Cardiac muscle cell (in vitro differentiated cells and primary cell): ENCODE data around the gene NRP1. TPM values are rescaled to one million over a fixed set of nuclear protein-coding genes. Genes with fewer than 3 reads are reported as not detected.
A peak's percentile ranks its signal among the peaks of the same experiment; 100 is the strongest.

Source experiments
- DNase-seq, 2 donors: peaks; one replicate each; pipeline versions ENCODE4 v3.0.0 to v3.0.0-alpha.2; 2010 to 2017; ENCODE audit warnings: low read depth in 1 of 2, low spot score in 1 of 2
- H3K27ac ChIP-seq: fragments of 200-600 bp; sonication (generic); 2 replicates; pipeline ENCODE4 v1.5.1; 2016
- H3K27me3 ChIP-seq: fragments of 200-600 bp; sonication (generic); 2 replicates; pipeline ENCODE4 v1.6.0; 2016; ENCODE audit warnings: control low read depth
- H3K36me3 ChIP-seq: fragments of 200-600 bp; sonication (generic); 2 replicates; pipeline ENCODE4 v1.5.1; 2016; ENCODE audit warnings: control low read depth
- H3K4me1 ChIP-seq: fragments of 200-600 bp; sonication (generic); 2 replicates; pipeline ENCODE4 v1.8.1; 2017; ENCODE audit warnings: low read depth, mild to moderate bottlenecking, mixed run types
- H3K4me3 ChIP-seq: fragments of 200-600 bp; sonication (generic); 2 replicates; pipeline ENCODE4 v1.5.1; 2016; ENCODE audit warnings: mild to moderate bottlenecking
- H3K9me3 ChIP-seq: fragments of 200-600 bp; sonication (generic); 2 replicates; pipeline ENCODE4 v1.5.1; 2017; ENCODE audit warnings: low read depth, mild to moderate bottlenecking, control low read depth
- polyA plus RNA-seq: library from polyadenylated mRNA; unstranded; fragments of >200 nt; fragmentation: Nextera tagmentation; extraction: Ambion mirVana; gene quantifications from 2 replicates; pipeline ENCODE4 v1.2.1, GENCODE V29; 2016
- total RNA-seq: library from RNA; depleted of rRNA; stranded (reverse); fragments of >200 nt; gene quantifications from 2 replicates; pipeline ENCODE4 v1.2.3, GENCODE V29; 2016
- TF ChIP-seq, protein P1 (sequence below): IDR thresholded peaks from 2 replicates; pipeline ENCODE4 v1.5.1; 2012; ENCODE audit warnings: low read depth, mild to moderate bottlenecking, low read length

The NRP1 gene
- total and polyA plus RNA-seq, 2 experiments from 2014 or later, result 145 to 327 TPM

GRCh38 chr10:33307835-33308234, 26.6 kb downstream of the NRP1 start:
- no peak overlapping the region for H3K27ac ChIP-seq
- H3K36me3 ChIP-seq, result peaks cover 30% of the 10 kb centered on the region
- H3K27me3 ChIP-seq, result no peaks in the 10 kb centered on the region

DNA sequence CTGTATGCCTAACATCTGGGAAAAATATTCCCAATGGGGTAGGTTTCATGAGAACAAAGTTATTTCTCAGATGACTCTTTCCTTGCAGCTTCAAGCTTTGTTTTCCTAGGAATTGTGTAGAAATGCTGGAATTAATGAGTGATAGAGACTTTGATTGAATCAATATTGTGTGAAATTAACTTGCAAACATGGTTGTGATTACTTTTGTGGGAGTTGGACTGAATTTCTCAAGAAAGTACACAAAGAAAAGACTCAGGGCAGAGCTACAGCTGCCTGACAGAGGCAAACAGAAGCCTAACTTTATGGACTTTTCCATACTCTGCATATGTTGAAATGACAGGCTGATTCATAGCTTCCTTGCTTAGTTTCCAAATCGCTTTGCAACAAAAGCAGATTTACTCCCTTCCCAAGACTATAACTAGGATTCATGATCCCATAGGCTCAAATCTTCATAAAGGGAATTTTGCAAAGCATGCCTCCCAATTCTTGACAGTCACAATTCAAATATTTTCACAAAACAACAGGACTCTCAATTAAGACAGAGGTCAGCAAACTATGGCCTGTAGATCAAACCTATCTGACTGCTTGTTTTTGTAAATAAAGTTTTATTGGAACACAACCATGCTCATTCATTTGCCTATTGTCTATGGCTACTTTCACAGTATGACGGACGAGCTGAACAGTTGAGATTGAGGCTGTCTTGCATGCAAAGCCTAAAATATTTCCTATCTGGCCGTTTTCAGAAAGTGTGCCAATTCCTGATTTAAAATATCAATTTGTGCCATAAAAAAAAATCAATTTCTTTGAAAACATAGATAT, 27.6 kb downstream of the NRP1 start:
- H3K36me3 ChIP-seq, result peaks cover 29% of the 10 kb centered on the region
- peak overlapping the region; percentile 25 for H3K27ac ChIP-seq
- H3K9me3 ChIP-seq, result no peaks in the 10 kb centered on the region
- H3K4me3 ChIP-seq, result no peak overlapping the region
- peaks cover 25% of the 10 kb centered on the region for H3K4me1 ChIP-seq
- no peaks in the 10 kb centered on the region for H3K27me3 ChIP-seq
- TF ChIP-seq, protein P1, sequence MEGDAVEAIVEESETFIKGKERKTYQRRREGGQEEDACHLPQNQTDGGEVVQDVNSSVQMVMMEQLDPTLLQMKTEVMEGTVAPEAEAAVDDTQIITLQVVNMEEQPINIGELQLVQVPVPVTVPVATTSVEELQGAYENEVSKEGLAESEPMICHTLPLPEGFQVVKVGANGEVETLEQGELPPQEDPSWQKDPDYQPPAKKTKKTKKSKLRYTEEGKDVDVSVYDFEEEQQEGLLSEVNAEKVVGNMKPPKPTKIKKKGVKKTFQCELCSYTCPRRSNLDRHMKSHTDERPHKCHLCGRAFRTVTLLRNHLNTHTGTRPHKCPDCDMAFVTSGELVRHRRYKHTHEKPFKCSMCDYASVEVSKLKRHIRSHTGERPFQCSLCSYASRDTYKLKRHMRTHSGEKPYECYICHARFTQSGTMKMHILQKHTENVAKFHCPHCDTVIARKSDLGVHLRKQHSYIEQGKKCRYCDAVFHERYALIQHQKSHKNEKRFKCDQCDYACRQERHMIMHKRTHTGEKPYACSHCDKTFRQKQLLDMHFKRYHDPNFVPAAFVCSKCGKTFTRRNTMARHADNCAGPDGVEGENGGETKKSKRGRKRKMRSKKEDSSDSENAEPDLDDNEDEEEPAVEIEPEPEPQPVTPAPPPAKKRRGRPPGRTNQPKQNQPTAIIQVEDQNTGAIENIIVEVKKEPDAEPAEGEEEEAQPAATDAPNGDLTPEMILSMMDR, result no peak
- DNase-seq, result peak in 1 of 2 donors; percentile 84

More at GRCh38 chr10:33307835-33308234, 26.6 kb downstream of the NRP1 start:
- TF ChIP-seq, protein P1, result no peak
- Histone ChIP-seq H3K9me3 (no peaks in the 10 kb centered on the region), H3K4me1 (peaks cover 23% of the 10 kb centered on the region), H3K4me3 (no peak overlapping the region)
- no peak for DNase-seq

DNA sequence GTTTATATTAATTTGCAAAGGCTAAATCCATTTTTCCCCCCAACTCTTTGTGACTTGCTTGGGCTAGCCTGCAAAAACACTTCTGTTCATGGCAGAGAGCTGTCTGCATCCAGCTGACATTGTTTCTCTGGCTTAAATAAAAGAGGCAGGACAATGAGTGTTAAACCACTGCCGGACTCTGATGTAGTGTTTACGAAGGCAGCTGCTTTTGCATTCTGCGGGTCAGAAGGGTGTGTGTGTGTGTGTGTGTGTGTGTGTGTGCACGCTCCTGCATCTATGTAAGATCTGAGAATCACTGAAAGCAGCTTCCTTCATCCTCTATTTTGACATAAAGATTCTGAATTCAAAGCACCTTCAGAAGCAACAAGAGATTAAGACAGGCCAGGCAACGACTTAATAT, 28.3 kb downstream of the NRP1 start:
- peaks cover 25% of the 10 kb centered on the region for H3K36me3 ChIP-seq
- DNase-seq, result peak in 1 of 2 donors; percentile 50
- H3K27ac ChIP-seq, result peak overlapping the region; percentile 44
- H3K4me3 ChIP-seq, result no peak overlapping the region
- peaks cover 17% of the 10 kb centered on the region for H3K4me1 ChIP-seq
- TF ChIP-seq, protein P1, result no peak
- H3K27me3 ChIP-seq, result no peaks in the 10 kb centered on the region
- H3K9me3 ChIP-seq, result no peaks in the 10 kb centered on the region

DNA sequence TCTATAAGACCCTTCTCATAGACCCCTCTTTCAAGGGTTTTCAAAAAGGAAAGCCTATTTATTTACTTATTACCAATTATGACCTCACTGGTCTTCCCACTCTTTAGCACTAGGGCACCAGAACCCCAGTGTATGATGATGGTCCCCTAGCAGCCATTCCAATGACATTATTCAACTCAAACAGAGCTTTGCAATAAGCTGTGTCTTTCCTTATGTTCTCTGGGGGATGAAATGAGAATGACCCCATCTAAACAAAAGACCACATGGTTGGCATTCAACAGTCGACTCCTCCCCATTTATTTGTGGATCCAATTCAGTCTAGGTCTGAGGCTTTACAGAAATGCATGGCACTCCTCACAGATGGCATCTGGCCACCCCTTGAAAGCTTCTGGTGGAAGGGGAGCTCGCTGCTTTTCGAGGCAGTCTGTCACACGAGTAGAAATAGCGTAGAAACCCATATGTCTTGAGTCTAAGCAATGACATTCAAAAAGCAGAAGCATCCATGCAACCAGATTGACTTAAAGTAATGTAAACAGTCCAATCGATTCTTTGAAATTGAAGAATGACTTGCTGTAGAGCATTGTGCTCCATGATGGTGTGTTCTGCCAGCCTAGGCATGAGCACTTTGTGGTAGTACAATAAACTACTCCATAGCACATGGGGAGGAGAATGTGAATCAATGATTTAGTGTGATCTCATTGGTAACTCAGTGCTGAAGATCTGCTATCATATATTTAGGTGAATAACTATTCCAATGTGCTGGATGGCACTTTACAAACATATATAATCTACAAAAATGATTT, 29.8 kb downstream of the NRP1 start:
- Histone ChIP-seq H3K9me3 (no peaks in the 10 kb centered on the region), H3K36me3 (peaks cover 22% of the 10 kb centered on the region), H3K4me1 (peaks cover 14% of the 10 kb centered on the region), H3K27ac (no peak overlapping the region), H3K27me3 (no peaks in the 10 kb centered on the region), H3K4me3 (no peak overlapping the region)
- TF ChIP-seq, protein P1, result no peak
- no peak for DNase-seq

DNA sequence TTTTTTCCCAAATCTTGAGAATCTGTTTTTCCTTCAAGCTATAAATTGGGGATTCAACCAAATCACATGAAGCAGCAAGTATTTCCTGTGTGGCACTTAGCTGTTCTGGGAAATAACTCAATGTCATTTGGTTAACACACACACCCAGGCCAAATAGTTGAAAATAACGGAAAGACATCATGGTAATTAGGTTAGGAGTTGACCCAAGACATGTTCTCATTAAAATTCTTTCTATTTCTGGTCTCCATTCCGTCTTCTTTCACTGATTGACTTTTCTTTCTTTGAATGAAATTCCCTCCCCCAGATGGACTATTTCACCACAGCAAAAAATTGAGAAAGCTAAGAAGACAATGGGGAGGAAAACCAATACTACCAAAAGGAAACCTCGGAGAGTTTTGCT, 30.5 kb downstream of the NRP1 start:
- DNase-seq, result no peak
- H3K4me3 ChIP-seq, result no peak overlapping the region

More for the DNA sequence above, 30.5 kb downstream of the NRP1 start:
- peaks cover 21% of the 10 kb centered on the region for H3K36me3 ChIP-seq
- no peaks in the 10 kb centered on the region for H3K27me3 ChIP-seq
- H3K9me3 ChIP-seq, result no peaks in the 10 kb centered on the region
- H3K27ac ChIP-seq, result no peak overlapping the region
- peaks cover 18% of the 10 kb centered on the region for H3K4me1 ChIP-seq
- TF ChIP-seq, protein P1, result no peak
